ENCODE measurements around the gene SLC24A3. TPM values are rescaled to one million over a fixed set of nuclear protein-coding genes. Genes with fewer than 3 reads are reported as not detected.
A peak's percentile ranks its signal among the peaks of the same experiment; 100 is the strongest.

The SLC24A3 gene
- polyA plus RNA-seq, 3 donors, result 3.0 to 4.5 (median 3.1) TPM

- peak; percentile 54 for DNase-seq
These were observed 244.4 kb downstream of the SLC24A3 start for GRCh38 chr20:19456595-19457395.

GRCh38 chr20:19457611-19458010 is 245.2 kb downstream of the SLC24A3 start:
- no peak for DNase-seq

GRCh38 chr20:19460386-19460785 is 247.9 kb downstream of the SLC24A3 start:
- DNase-seq, result no peak

- DNase-seq, result no peak
These were observed 250.0 kb downstream of the SLC24A3 start for GRCh38 chr20:19462491-19462890.

- no peak for DNase-seq
These were observed 251.2 kb downstream of the SLC24A3 start for GRCh38 chr20:19463597-19463996.

DNA sequence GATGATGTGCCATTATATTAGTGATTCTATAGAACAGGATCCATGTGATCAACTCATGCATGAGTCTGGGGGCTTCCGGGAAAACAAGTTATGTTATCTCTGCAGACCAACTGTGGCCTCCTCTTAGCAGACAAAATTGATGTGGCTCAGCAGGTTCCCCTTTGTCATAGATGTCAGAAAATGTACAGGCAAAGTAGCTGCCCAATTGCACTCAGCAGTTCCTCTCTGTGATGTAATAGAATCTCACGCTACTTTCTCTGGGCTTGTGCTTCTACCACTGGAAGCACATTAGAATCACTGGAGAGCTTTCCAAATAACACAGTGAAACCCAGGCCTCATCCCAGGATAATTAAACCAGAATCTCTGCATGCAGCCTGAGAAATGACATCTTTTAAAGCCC is 253.1 kb downstream of the SLC24A3 start:
- DNase-seq, result no peak

DNA sequence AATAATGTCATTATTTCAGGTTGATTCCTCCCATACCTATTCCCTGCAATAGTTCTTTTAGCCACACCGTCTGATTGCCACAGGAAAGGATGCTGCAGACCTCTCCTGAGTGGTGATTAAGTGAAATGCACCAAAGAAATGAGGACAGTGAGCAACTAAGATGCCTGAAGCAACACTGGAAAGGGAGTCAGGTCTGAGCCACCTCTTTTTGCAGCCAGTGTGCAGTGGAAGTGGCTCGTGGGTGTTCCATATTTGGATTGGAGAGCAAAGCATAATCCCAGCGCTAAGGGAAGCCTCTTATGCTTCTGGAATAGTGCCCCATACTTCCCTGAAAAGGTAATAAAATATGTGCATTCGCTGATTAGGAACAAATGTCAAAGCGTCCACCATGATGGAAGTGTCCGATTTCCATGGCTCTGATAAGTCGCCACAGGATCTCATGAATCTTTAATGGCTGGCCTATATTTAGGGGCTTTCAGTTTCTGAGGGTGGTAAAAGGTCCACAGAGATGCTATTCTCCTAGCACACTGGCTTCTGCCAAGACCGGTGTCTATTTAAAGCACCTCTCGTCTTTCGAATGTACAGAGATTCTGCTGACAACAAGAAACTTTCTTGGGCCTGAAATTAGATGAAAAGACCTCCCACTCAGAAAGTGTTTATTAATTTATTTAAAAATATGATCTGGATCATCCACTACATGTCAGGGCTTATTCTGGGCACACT is 253.9 kb downstream of the SLC24A3 start:
- no peak for DNase-seq

DNA sequence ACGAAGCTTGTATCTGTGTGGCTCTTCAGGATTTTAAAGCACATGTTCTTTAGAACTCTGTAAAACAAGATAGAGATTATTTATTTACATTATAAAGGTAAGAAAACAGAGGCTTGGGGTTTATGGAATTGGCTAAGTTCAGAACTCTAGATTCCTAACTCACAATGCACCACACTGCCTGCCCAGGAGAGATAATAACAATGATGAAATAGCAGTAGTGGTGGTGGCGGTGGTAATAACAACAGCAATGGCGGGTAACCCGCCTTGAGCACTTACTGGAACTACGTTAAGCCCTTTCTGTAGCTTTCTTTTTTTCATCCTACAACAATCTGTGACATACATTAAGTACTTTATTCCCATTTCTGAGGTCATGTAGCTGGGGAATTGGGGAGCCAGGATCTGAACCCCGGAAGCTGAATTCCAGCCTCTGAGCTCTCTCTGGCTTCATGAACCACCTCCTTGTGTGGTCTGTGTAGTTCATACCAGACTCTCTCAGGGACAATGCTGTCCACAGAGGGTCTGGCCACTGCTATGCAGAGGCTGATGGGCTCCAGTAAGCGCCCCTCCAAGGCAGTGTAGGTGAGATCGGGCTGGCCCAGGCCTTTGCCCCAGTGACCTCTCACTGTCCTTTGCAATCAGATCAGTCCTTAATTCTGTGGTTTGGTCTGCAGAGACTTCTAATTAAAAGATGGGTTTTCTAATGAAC is 260.9 kb downstream of the SLC24A3 start:
- no peak for DNase-seq

DNA sequence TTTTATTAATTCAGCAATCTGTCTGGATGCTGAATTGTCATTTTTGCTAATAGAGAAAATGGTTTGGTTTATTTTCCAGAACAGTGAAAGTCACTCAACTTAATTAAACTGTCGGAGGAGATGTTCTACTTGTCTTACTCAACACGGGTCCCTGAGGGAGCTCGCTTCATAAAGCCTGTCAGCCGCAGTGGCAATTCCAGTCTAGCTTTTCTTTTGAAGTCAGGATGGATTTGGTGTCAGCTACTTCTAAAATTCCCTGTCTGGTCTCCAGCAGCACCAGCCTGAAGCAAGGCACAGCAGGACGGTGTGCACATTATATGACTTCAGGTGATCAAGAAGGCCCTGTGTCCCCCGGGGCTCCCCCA is 261.5 kb downstream of the SLC24A3 start:
- peak; percentile 48 for DNase-seq

DNA sequence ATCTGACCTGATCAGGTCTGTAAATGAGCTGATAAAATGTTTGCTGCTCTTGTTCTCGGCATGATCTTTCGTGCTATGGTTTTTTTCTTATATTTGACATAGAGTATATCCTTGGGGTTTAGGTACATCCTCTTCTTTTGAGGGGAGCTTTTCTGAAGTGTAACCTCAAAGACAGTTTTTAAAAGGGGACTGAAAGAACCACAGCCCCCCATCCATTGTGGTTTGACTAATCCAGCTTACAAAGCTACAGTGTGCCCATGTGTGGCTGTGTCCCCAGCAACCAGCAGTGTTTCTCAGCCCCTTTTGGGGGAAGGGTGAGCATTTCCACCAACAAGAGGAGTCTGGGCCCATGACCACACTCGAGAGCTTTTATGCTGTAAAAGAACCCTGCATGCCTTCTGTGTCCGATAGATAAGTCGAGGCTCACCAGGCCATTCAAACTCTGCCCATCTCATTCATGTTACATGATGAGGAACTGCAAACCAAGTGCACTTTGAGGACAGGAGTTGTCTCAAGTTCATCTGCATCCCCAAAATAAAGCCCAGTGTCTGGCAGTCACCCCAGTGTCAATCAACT is 266.0 kb downstream of the SLC24A3 start:
- DNase-seq, result no peak

GRCh38 chr20:19482726-19483125 is 270.3 kb downstream of the SLC24A3 start:
- DNase-seq, result no peak

GRCh38 chr20:19483309-19483708 is 270.9 kb downstream of the SLC24A3 start:
- no peak for DNase-seq

GRCh38 chr20:19486446-19486845 is 274.0 kb downstream of the SLC24A3 start:
- no peak for DNase-seq

GRCh38 chr20:19487420-19487819 is 275.0 kb downstream of the SLC24A3 start:
- no peak for DNase-seq

GRCh38 chr20:19491241-19491640 is 278.8 kb downstream of the SLC24A3 start:
- DNase-seq, result no peak

GRCh38 chr20:19492116-19492515 is 279.7 kb downstream of the SLC24A3 start:
- no peak for DNase-seq

- no peak for DNase-seq
These were observed 280.4 kb downstream of the SLC24A3 start for GRCh38 chr20:19492687-19493336.

- DNase-seq, result no peak
These were observed 281.5 kb downstream of the SLC24A3 start for GRCh38 chr20:19493794-19494495.

- DNase-seq, result no peak
These were observed 283.7 kb downstream of the SLC24A3 start for GRCh38 chr20:19495905-19496703.

DNA sequence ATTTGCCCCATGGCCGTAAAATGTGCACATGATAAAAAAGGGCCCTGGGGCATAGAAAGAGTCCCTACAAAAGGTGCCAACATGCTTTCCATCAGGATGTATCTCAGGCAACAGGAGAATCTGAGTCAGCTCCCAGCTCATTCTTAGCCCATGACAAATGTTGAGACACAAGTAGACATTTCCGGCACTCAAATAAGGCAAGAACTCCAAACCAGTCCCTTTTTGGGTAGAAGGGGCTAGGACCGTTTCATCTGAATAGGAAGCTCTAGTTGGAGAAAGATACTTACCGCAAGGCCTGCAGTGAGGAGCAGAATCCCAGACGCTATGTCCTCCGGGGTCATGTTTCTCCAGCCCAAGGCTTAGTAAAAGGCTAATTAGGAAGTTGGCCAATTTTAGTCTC is 284.6 kb downstream of the SLC24A3 start:
- DNase-seq, result no peak
